Left renal pelvis (tissue), 4 donors: ENCODE data around the gene TM4SF20. TPM values are rescaled to one million over a fixed set of nuclear protein-coding genes. Genes with fewer than 3 reads are reported as not detected.

Experiments used
- DNase-seq, 4 donors: peaks; one replicate each; pipeline ENCODE4 v3.0.0-alpha.2; 2013; ENCODE audit warnings: low read depth in 4 of 4, low spot score in 3 of 4
- polyA plus RNA-seq, 4 donors: library from polyadenylated mRNA; unstranded; fragments of 120-200 nt; gene quantifications; one replicate each; pipeline ENCODE4 v1.2.1, GENCODE V29; 2013; ENCODE audit not compliant: insufficient read length in 4 of 4

Gene TM4SF20
- polyA plus RNA-seq, 4 donors: 0.05 to 0.21 (median 0.12) TPM

GRCh38 chr2:227324642-227324994 is 54.5 kb downstream of the TM4SF20 start:
- no peak for DNase-seq

DNA sequence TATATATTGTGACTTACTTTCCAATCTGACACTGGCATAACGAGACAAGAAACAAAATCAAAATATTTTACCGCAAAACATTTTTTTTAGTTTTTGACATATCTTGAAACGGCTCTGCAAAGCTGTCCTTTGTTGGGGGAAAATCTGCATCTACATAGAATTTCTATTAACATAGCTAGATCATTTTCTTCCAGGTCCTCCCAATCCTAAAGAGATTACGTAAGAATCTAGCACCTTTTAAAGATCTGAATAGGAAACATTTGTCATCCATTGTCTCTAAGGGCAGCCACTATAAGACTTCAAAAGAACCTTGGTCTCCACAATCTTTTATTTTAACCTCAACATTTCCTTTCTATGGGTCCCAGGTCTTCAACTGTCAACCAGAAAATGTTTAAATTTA is 55.3 kb downstream of the TM4SF20 start:
- DNase-seq: no peak

DNA sequence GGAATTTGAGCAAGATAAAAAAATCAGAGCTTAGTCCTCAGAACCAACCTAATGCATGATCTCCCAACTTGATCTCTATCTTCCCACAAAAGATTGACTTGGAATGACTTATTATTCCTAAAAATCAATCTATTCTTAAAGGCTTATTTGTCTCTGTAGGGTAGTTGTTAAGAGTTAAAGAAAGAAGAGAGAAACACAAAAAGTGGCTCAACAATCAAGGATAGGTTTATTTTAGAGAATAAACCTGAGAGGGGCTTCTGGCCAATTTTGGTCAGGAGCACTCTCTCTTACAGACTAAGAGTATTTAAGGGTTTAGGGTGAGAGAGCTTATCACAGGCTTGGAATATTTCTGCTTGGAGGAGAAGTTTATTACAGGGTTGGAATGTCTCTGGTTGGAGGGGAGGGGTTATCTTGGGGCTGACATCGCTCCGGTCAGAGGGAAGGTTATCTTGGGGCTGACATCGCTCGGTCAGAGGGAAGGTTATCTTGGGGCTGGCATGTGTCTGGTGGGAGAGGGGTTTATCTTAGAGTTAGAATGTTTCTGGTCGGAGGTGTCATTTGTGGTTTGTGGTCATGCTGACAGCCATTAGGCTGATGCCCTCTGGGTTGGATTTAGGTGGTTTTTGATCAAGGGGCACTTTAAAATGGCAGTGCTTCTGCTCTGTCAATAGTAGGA is 56.4 kb downstream of the TM4SF20 start:
- no peak for DNase-seq

DNA sequence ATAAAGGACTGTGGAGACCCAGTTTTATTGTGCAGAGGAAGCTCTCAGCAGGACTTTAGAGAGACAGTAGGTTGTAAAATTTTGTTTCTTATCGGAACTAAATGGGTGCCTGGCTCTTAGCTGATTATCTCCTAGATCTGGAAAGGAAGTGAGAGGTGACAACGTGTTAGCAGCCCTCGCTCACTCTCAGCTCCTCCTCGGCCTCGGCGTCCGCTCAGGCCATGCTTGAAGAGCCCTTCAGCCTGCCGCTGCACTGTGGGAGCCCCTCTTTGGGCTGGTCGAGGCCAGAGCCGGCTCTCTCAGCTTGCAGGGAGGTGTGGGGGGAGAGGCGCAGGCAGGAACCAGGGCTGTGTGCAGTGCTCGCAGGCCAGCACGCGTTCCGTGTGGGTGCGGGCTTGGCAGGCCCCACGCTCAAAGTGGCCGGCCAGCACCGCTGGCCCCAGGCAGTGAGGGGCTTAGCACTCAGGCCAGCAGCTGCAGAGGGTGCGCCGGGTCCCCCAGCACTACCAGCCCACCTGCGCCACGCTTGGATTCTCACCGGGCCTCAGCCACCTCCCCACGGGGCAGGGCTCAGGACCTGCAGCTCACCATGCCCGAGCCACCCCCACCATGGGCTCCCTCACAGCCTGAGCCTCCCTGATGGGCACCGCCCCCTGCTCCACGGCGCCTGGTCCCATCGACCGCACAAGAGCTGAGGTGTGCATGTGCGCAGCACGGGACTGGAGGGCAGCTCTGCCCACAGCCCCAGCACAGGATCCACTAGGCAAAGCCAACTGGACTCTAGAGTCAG is 58.6 kb downstream of the TM4SF20 start:
- no peak for DNase-seq

GRCh38 chr2:227317834-227318233 is 61.3 kb downstream of the TM4SF20 start:
- no peak for DNase-seq

DNA sequence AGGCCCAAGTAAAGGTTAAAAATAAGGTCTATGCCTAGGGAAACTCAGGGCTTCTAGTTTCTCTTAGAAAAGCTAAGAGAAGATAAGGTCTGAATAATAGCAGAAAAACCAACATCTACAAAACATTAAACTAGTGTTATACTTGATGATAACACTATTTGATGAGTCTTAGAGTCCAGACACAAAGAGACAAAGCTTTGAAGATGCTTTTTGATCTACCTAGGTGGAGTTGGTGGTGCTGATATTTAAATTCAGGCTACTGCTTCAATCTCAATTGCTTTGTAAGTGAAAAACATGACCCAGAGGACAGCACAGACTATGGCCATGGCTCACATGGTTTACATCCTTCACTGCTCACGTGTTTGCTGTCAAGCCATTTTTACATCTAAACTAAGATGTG is 65.8 kb downstream of the TM4SF20 start:
- DNase-seq: no peak

DNA sequence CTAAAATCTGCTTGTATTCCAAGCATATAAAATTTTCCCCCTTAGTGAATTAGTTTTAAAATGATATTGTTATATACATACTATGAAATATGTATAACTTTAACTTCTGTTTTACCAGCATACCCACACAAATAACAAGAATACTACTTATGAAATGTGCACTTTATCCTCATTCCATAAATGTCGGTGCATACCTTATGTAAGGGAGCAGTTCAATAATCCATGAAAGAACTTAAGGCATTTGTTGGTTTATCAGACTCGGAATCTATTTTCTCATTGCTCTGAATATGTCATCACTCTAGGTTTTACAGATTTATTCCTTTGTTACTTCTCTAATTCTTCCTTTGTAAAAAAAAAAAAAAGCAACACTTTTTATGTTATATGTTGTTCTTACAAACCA is 66.5 kb downstream of the TM4SF20 start:
- no peak for DNase-seq

Other genes with a start within 250 kb of the TM4SF20 start
- 10 to 100 TPM in 3 of 4 donors, 1 to 10 TPM in 1; 1.1 to 65.3 (median 44.3) TPM for gene COL4A4, start 215.1 kb downstream of the TM4SF20 start, polyA plus RNA-seq
- gene COL4A3, start 214.7 kb downstream of the TM4SF20 start, polyA plus RNA-seq: 10 to 100 TPM in 3 of 4 donors, 1 to 10 TPM in 1; 1.6 to 65.0 (median 48.5) TPM
- gene MFF, start 54.1 kb downstream of the TM4SF20 start, polyA plus RNA-seq: 100 to 1,000 TPM; 116 to 151 (median 131) TPM
- not detected for gene SCYGR1, start 8.6 kb upstream of the TM4SF20 start, polyA plus RNA-seq
- 10 to 100 TPM; 52.6 to 85.0 (median 70.4) TPM for gene AGFG1, start 92.8 kb upstream of the TM4SF20 start, polyA plus RNA-seq
- gene SCYGR2, start 219.6 kb upstream of the TM4SF20 start, polyA plus RNA-seq: not detected
- not detected for gene SCYGR3, start 235.5 kb upstream of the TM4SF20 start, polyA plus RNA-seq
- gene SCYGR4, start 238.2 kb upstream of the TM4SF20 start, polyA plus RNA-seq: under 1 TPM in 2 of 4 donors, not detected in 2; 0.10 to 0.12 TPM